MG63 (cell line): ENCODE measurements around the gene PARD3B. TPM values are rescaled to one million over a fixed set of nuclear protein-coding genes. Genes with fewer than 3 reads are reported as not detected.

ENCODE experiments used
- DNase-seq: peaks from one replicate; pipeline ENCODE4 v3.0.0-alpha.2; 2020
- H3K27me3 ChIP-seq: fragments of 250-450 bp; sonication (Bioruptor Pico); 2 replicates; pipeline ENCODE4 v1.5.1; 2020; ENCODE audit warnings: mild to moderate bottlenecking, moderate library complexity
- H3K36me3 ChIP-seq: fragments of 250-450 bp; sonication (Bioruptor Pico); 2 replicates; pipeline ENCODE4 v1.5.1; 2020; ENCODE audit warnings: mild to moderate bottlenecking, moderate library complexity
- H3K4me3 ChIP-seq: fragments of 250-450 bp; sonication (Bioruptor Pico); 2 replicates; pipeline ENCODE4 v1.5.1; 2020; ENCODE audit warnings: mild to moderate bottlenecking, moderate library complexity
- H3K9me3 ChIP-seq: fragments of 250-450 bp; sonication (Bioruptor Pico); 2 replicates; pipeline ENCODE4 v1.5.1; 2020; ENCODE audit warnings: mild to moderate bottlenecking, moderate library complexity
- total RNA-seq: library from RNA; depleted of rRNA; stranded (reverse); fragments of >200 nt; shearing (Covaris generic); gene quantifications from 2 replicates; pipeline ENCODE4 v1.2.3, GENCODE V29; 2014; ENCODE audit warnings: low replicate concordance

Gene PARD3B
- total RNA-seq, 1 experiment from 2014 or later: 4.5 TPM

- DNase-seq: no peak
- H3K36me3 ChIP-seq: no peaks in the 10 kb centered on the region
These were observed 346.5 kb downstream of the PARD3B start for GRCh38 chr2:204891739-204892138.

GRCh38 chr2:204892506-204893255 lies 347.4 kb downstream of the PARD3B start:
- Histone ChIP-seq H3K36me3 (no peaks in the 10 kb centered on the region), H3K9me3 (no peaks in the 10 kb centered on the region), H3K27me3 (no peaks in the 10 kb centered on the region), H3K4me3 (no peak overlapping the region)
- peak; percentile 23 for DNase-seq

More at GRCh38 chr2:204891739-204892138, 346.5 kb downstream of the PARD3B start:
- no peaks in the 10 kb centered on the region for H3K9me3 ChIP-seq
- no peak overlapping the region for H3K4me3 ChIP-seq
- no peaks in the 10 kb centered on the region for H3K27me3 ChIP-seq

GRCh38 chr2:204896146-204896545 lies 350.9 kb downstream of the PARD3B start:
- no peak overlapping the region for H3K4me3 ChIP-seq
- peaks cover 2% of the 10 kb centered on the region; the same call in 1 of the 2 replicates for H3K9me3 ChIP-seq
- H3K27me3 ChIP-seq: no peaks in the 10 kb centered on the region
- H3K36me3 ChIP-seq: no peaks in the 10 kb centered on the region
- DNase-seq: no peak

- H3K27me3 ChIP-seq: no peaks in the 10 kb centered on the region
- no peaks in the 10 kb centered on the region for H3K36me3 ChIP-seq
- no peak overlapping the region for H3K4me3 ChIP-seq
- peaks cover 2% of the 10 kb centered on the region; the same call in 1 of the 2 replicates for H3K9me3 ChIP-seq
- DNase-seq: no peak
These were observed 352.3 kb downstream of the PARD3B start for GRCh38 chr2:204897561-204897960.

- no peak for DNase-seq
- no peaks in the 10 kb centered on the region for H3K27me3 ChIP-seq
- H3K4me3 ChIP-seq: no peak overlapping the region
- H3K36me3 ChIP-seq: no peaks in the 10 kb centered on the region
- peaks cover 2% of the 10 kb centered on the region; the same call in 1 of the 2 replicates for H3K9me3 ChIP-seq
These were observed 353.8 kb downstream of the PARD3B start for GRCh38 chr2:204898928-204899640.

GRCh38 chr2:204899983-204900382 lies 354.7 kb downstream of the PARD3B start:
- Histone ChIP-seq H3K4me3 (no peak overlapping the region), H3K36me3 (no peaks in the 10 kb centered on the region), H3K27me3 (no peaks in the 10 kb centered on the region), H3K9me3 (peaks cover 2% of the 10 kb centered on the region; the same call in 1 of the 2 replicates)
- no peak for DNase-seq

- no peak for DNase-seq
- Histone ChIP-seq H3K4me3 (no peak overlapping the region), H3K9me3 (peaks cover 2% of the 10 kb centered on the region; the same call in 1 of the 2 replicates), H3K36me3 (no peaks in the 10 kb centered on the region), H3K27me3 (no peaks in the 10 kb centered on the region)
These were observed 355.2 kb downstream of the PARD3B start for GRCh38 chr2:204900487-204900886.

- peaks cover 2% of the 10 kb centered on the region; the same call in 1 of the 2 replicates for H3K9me3 ChIP-seq
- H3K4me3 ChIP-seq: no peak overlapping the region
- no peaks in the 10 kb centered on the region for H3K36me3 ChIP-seq
- DNase-seq: peak; percentile 4
- no peaks in the 10 kb centered on the region for H3K27me3 ChIP-seq
These were observed 355.6 kb downstream of the PARD3B start for GRCh38 chr2:204900910-204901309.

- Histone ChIP-seq H3K4me3 (no peak overlapping the region), H3K36me3 (no peaks in the 10 kb centered on the region), H3K9me3 (peaks cover 2% of the 10 kb centered on the region; the same call in 1 of the 2 replicates), H3K27me3 (no peaks in the 10 kb centered on the region)
- DNase-seq: no peak
These were observed 356.3 kb downstream of the PARD3B start for GRCh38 chr2:204901591-204901990.

- no peaks in the 10 kb centered on the region for H3K36me3 ChIP-seq
- H3K27me3 ChIP-seq: no peaks in the 10 kb centered on the region
- no peak for DNase-seq
- H3K4me3 ChIP-seq: no peak overlapping the region
- H3K9me3 ChIP-seq: no peaks in the 10 kb centered on the region
These were observed 364.5 kb downstream of the PARD3B start for GRCh38 chr2:204909791-204910190.

- Histone ChIP-seq H3K9me3 (no peaks in the 10 kb centered on the region), H3K36me3 (no peaks in the 10 kb centered on the region), H3K4me3 (no peak overlapping the region), H3K27me3 (no peaks in the 10 kb centered on the region)
- no peak for DNase-seq
These were observed 368.0 kb downstream of the PARD3B start for GRCh38 chr2:204913312-204913711.

- H3K4me3 ChIP-seq: no peak overlapping the region
- H3K36me3 ChIP-seq: no peaks in the 10 kb centered on the region
- DNase-seq: no peak
- H3K9me3 ChIP-seq: no peaks in the 10 kb centered on the region
- no peaks in the 10 kb centered on the region for H3K27me3 ChIP-seq
These were observed 368.7 kb downstream of the PARD3B start for GRCh38 chr2:204913854-204914464.

- no peaks in the 10 kb centered on the region for H3K27me3 ChIP-seq
- no peaks in the 10 kb centered on the region for H3K9me3 ChIP-seq
- DNase-seq: no peak
- no peak overlapping the region for H3K4me3 ChIP-seq
- no peaks in the 10 kb centered on the region for H3K36me3 ChIP-seq
These were observed 369.4 kb downstream of the PARD3B start for GRCh38 chr2:204914708-204915107.

GRCh38 chr2:204917089-204917701 lies 371.9 kb downstream of the PARD3B start:
- Histone ChIP-seq H3K27me3 (no peaks in the 10 kb centered on the region), H3K9me3 (no peaks in the 10 kb centered on the region), H3K4me3 (no peak overlapping the region), H3K36me3 (no peaks in the 10 kb centered on the region)
- no peak for DNase-seq

- no peaks in the 10 kb centered on the region for H3K9me3 ChIP-seq
- no peak for DNase-seq
- no peaks in the 10 kb centered on the region for H3K27me3 ChIP-seq
- no peaks in the 10 kb centered on the region for H3K36me3 ChIP-seq
- no peak overlapping the region for H3K4me3 ChIP-seq
These were observed 375.5 kb downstream of the PARD3B start for GRCh38 chr2:204920776-204921175.

- DNase-seq: no peak
These were observed 378.7 kb downstream of the PARD3B start for GRCh38 chr2:204923957-204924356.

GRCh38 chr2:204931562-204931961 lies 386.3 kb downstream of the PARD3B start:
- Histone ChIP-seq H3K9me3 (no peaks in the 10 kb centered on the region), H3K36me3 (no peaks in the 10 kb centered on the region), H3K4me3 (no peak overlapping the region), H3K27me3 (no peaks in the 10 kb centered on the region)
- no peak for DNase-seq

More at GRCh38 chr2:204923957-204924356, 378.7 kb downstream of the PARD3B start:
- Histone ChIP-seq H3K27me3 (no peaks in the 10 kb centered on the region), H3K36me3 (no peaks in the 10 kb centered on the region), H3K9me3 (no peaks in the 10 kb centered on the region), H3K4me3 (no peak overlapping the region)
